ENCODE measurements around the gene RNF212.
"Not testable (repeated sequence)": the region's sequence is repeated elsewhere in the genome, so short reads cannot be mapped to it uniquely, and the experiment has no call there.

RNF212 gene

GRCh38 chr4:1113311-1114009 is at the start of gene RNF212:
Gene RNF212, minus strand, starts transcription at chr4:1113564. Its CDS starts 100 bp downstream, at chr4:1113464.
- no peak for DNase-seq

- DNase-seq = no peak
Observed at GRCh38 chr4:1160351-1160750, 47.0 kb upstream of the RNF212 start.

GRCh38 chr4:1156069-1156468 is 42.7 kb upstream of the RNF212 start:
- no peak for DNase-seq

GRCh38 chr4:1155314-1155713 is 42.0 kb upstream of the RNF212 start:
- no peak for DNase-seq

- DNase-seq = no peak
Observed at GRCh38 chr4:1154523-1155182, 41.3 kb upstream of the RNF212 start.

GRCh38 chr4:1154126-1154522 is 40.8 kb upstream of the RNF212 start:
- DNase-seq = no peak

- no peak for DNase-seq
Observed at GRCh38 chr4:1153567-1154090, 40.3 kb upstream of the RNF212 start.

GRCh38 chr4:1152290-1152689 is 38.9 kb upstream of the RNF212 start:
- no peak for DNase-seq

- DNase-seq = no peak
Observed at GRCh38 chr4:1151541-1151940, 38.2 kb upstream of the RNF212 start.

GRCh38 chr4:1150875-1151274 is 37.5 kb upstream of the RNF212 start:
- DNase-seq = no peak

GRCh38 chr4:1139860-1140259 is 26.5 kb upstream of the RNF212 start:
- no peak for DNase-seq

GRCh38 chr4:1137850-1138249 is 24.5 kb upstream of the RNF212 start:
- DNase-seq = no peak

- no peak for DNase-seq
Observed at GRCh38 chr4:1137063-1137776, 23.9 kb upstream of the RNF212 start.

- no peak for DNase-seq
Observed at GRCh38 chr4:1136048-1136447, 22.7 kb upstream of the RNF212 start.

- no peak for DNase-seq
Observed at GRCh38 chr4:1133033-1133432, 19.7 kb upstream of the RNF212 start.

- peak; percentile 28 to 39 for DNase-seq
Observed at GRCh38 chr4:1130316-1131186, 17.2 kb upstream of the RNF212 start.

GRCh38 chr4:1126506-1126905 is 13.1 kb upstream of the RNF212 start:
- no peak for DNase-seq

- not testable (repeated sequence) for DNase-seq
Observed at GRCh38 chr4:1125466-1125865, 12.1 kb upstream of the RNF212 start.

- DNase-seq = no peak
Observed at GRCh38 chr4:1124818-1125217, 11.5 kb upstream of the RNF212 start.

- no peak for DNase-seq
Observed at GRCh38 chr4:1122505-1122904, 9.1 kb upstream of the RNF212 start.

GRCh38 chr4:1116838-1117237 is 3.5 kb upstream of the RNF212 start:
- no peak for DNase-seq

GRCh38 chr4:1115528-1116293 is 2.3 kb upstream of the RNF212 start:
- no peak for DNase-seq
